Uterus (tissue), 2 donors: ENCODE data around the gene DCAF8L2.

Experiments
- CTCF ChIP-seq, 4 experiments: fragments of 200-600 bp in 2 of 4; fragments of 450-650 bp in 2 of 4; sonication (generic) in 2 of 4; IDR thresholded peaks; one replicate each; pipeline ENCODE4 v1.5.1; 2016 to 2019; ENCODE audit warnings: antibody characterized with exemption in 4 of 4, mild to moderate bottlenecking in 2 of 4, moderate library complexity in 1 of 4
- POLR2A ChIP-seq, 2 donors: fragments of 450-650 bp; IDR thresholded peaks; one replicate each; pipeline ENCODE4 v1.6.1; 2016; ENCODE audit warnings: antibody characterized with exemption in 2 of 2, mild to moderate bottlenecking in 1 of 2, moderate library complexity in 1 of 2

GRCh38 chrX:27575565-27575964, 14.6 kb upstream of the DCAF8L2 start:
- TF ChIP-seq CTCF (IDR thresholded peaks at IDR 0.05) (no peak), POLR2A (IDR thresholded peaks at IDR 0.05) (no peak)
